Stimulated activated CD4-positive, alpha-beta T cell treated with anti-CD3 and anti-CD28 coated beads, Interleukin-15, amount 100 ng/mL, for 24 hours (primary cell): ENCODE measurements around the gene TC2N.
A peak's percentile ranks its signal among the peaks of the same experiment; 100 is the strongest.
"Not testable (repeated sequence)": the region's sequence is repeated elsewhere in the genome, so short reads cannot be mapped to it uniquely, and the experiment has no call there.

Experiments
- DNase-seq: peaks from one replicate; pipeline ENCODE4 v3.0.0-alpha.2; 2020

The TC2N gene

GRCh38 chr14:91888641-91889476 is 21.5 kb upstream of the TC2N start:
- no peak for DNase-seq

GRCh38 chr14:91886961-91887360 is 19.6 kb upstream of the TC2N start:
- no peak for DNase-seq

GRCh38 chr14:91885839-91886238 is 18.5 kb upstream of the TC2N start:
- DNase-seq: no peak

GRCh38 chr14:91885113-91885712 is 17.9 kb upstream of the TC2N start:
- no peak for DNase-seq

- DNase-seq: no peak
These were observed 17.3 kb upstream of the TC2N start for GRCh38 chr14:91884664-91885063.

- no peak for DNase-seq
These were observed 16.4 kb upstream of the TC2N start for GRCh38 chr14:91883753-91884152.

- DNase-seq: no peak
These were observed 15.4 kb upstream of the TC2N start for GRCh38 chr14:91882776-91883175.

GRCh38 chr14:91882369-91882768 is 15.0 kb upstream of the TC2N start:
- no peak for DNase-seq

GRCh38 chr14:91879196-91879595 is 11.9 kb upstream of the TC2N start:
- DNase-seq: no peak

GRCh38 chr14:91878274-91878673 is 10.9 kb upstream of the TC2N start:
- no peak for DNase-seq

GRCh38 chr14:91877376-91877915 is 10.1 kb upstream of the TC2N start:
- no peak for DNase-seq

GRCh38 chr14:91876492-91876891 is 9.2 kb upstream of the TC2N start:
- DNase-seq: no peak

- no peak for DNase-seq
These were observed 8.4 kb upstream of the TC2N start for GRCh38 chr14:91875525-91876286.

- peak; percentile 66 for DNase-seq
These were observed 6.4 kb upstream of the TC2N start for GRCh38 chr14:91873471-91874415.

GRCh38 chr14:91872517-91873470 is 5.5 kb upstream of the TC2N start:
- no peak for DNase-seq

- DNase-seq: peak; percentile 58
These were observed 4.7 kb upstream of the TC2N start for GRCh38 chr14:91872011-91872501.

- not testable (repeated sequence) for DNase-seq
These were observed 4.1 kb upstream of the TC2N start for GRCh38 chr14:91871401-91871800.

GRCh38 chr14:91870890-91871289 is 3.6 kb upstream of the TC2N start:
- DNase-seq: no peak

- peak; percentile 56 for DNase-seq
These were observed 2.7 kb upstream of the TC2N start for GRCh38 chr14:91870001-91870400.

- no peak for DNase-seq
These were observed 2.2 kb upstream of the TC2N start for GRCh38 chr14:91869556-91869955.
